Endothelial cell of umbilical vein (primary cell): ENCODE results near the gene GFRA3.

Source experiments
- EZH2 ChIP-seq: IDR thresholded peaks from 2 replicates; pipeline ENCODE4 v1.6.1; 2012; ENCODE audit warnings: borderline replicate concordance, low read depth, mild to moderate bottlenecking, moderate library complexity, low read length, inconsistent platforms; ENCODE audit not compliant: severe bottlenecking
- FOS ChIP-seq: IDR thresholded peaks from 2 replicates; pipeline ENCODE4 v1.6.1; 2011; ENCODE audit warnings: mild to moderate bottlenecking, low read length, moderate library complexity, borderline replicate concordance; ENCODE audit not compliant: insufficient read depth
- GATA2 ChIP-seq: IDR thresholded peaks from 2 replicates; pipeline ENCODE4 v1.7.0; 2011; ENCODE audit warnings: low read depth, mild to moderate bottlenecking, moderate library complexity, mixed read lengths, low read length; ENCODE audit not compliant: insufficient read length, insufficient read depth
- JUN ChIP-seq: IDR thresholded peaks from 2 replicates; pipeline ENCODE4 v1.6.1; 2011; ENCODE audit warnings: borderline replicate concordance, low read depth; ENCODE audit not compliant: insufficient read length, insufficient read depth
- MAX ChIP-seq: IDR thresholded peaks from 2 replicates; pipeline ENCODE4 v1.6.1; 2011; ENCODE audit not compliant: insufficient read depth, insufficient read length
- MYC ChIP-seq: IDR thresholded peaks from one replicate; pipeline ENCODE4 v1.6.1; 2011; ENCODE audit warnings: mild to moderate bottlenecking, low read depth, low read length
- POLR2A ChIP-seq: IDR thresholded peaks from 2 replicates; pipeline ENCODE4 v1.6.1; 2012; ENCODE audit warnings: low read depth, mild to moderate bottlenecking, control low read depth, low read length
- POLR2AphosphoS5 ChIP-seq: IDR thresholded peaks from 2 replicates; pipeline ENCODE4 v1.6.1; 2012; ENCODE audit warnings: low read depth, mild to moderate bottlenecking, control low read depth, low read length, moderate library complexity; ENCODE audit not compliant: insufficient read depth
- TF ChIP-seq, protein P1 (sequence below), 2 donors: IDR thresholded peaks; 1 replicate in 1 of 2; 2 replicates in 1 of 2; pipeline ENCODE4 v1.5.1; 2011; ENCODE audit warnings: low read length in 2 of 2, mild to moderate bottlenecking in 2 of 2, moderate library complexity in 2 of 2, control low read depth in 1 of 2, inconsistent platforms in 1 of 2, low read depth in 1 of 2; ENCODE audit not compliant: insufficient read depth in 1 of 2; ENCODE audit errors: extremely low read depth in 1 of 2

DNA sequence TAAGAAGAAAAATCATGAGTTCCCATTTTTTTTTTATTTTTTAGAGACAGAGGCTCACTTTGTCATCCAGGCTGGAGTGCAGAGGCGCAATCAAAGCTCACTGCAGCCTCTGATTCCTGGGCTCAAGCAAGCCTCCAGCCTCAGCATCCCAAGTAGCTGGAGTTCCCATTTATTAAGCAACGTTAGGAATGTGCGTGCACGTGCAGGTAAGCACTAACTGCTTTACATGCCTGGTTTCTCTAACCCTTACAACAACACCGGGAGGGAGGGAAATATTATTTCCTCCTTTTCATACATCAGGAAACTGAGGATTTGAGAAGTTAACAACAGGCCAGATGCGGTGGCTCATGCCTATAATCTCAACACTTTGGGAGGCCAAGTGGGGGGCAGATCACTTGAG, 45.0 kb downstream of the GFRA3 start:
- TF ChIP-seq POLR2A (no peak), MAX (no peak), POLR2AphosphoS5 (no peak), EZH2 (no peak), MYC (no peak), GATA2 (no peak), FOS (no peak), JUN (no peak)
- TF ChIP-seq, protein P1, sequence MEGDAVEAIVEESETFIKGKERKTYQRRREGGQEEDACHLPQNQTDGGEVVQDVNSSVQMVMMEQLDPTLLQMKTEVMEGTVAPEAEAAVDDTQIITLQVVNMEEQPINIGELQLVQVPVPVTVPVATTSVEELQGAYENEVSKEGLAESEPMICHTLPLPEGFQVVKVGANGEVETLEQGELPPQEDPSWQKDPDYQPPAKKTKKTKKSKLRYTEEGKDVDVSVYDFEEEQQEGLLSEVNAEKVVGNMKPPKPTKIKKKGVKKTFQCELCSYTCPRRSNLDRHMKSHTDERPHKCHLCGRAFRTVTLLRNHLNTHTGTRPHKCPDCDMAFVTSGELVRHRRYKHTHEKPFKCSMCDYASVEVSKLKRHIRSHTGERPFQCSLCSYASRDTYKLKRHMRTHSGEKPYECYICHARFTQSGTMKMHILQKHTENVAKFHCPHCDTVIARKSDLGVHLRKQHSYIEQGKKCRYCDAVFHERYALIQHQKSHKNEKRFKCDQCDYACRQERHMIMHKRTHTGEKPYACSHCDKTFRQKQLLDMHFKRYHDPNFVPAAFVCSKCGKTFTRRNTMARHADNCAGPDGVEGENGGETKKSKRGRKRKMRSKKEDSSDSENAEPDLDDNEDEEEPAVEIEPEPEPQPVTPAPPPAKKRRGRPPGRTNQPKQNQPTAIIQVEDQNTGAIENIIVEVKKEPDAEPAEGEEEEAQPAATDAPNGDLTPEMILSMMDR (IDR thresholded peaks at IDR 0.05; ENCODE audit: extremely low read depth in 1 of 2, insufficient read depth in 1 of 2, low read depth in 1 of 2, low read length in 2 of 2): no peak
